HuH-7 (cell line): ENCODE results near the gene KIF26B.

ENCODE experiments used
- DNase-seq: peaks from one replicate; pipeline ENCODE4 v3.0.0; 2011; ENCODE audit warnings: low spot score

KIF26B gene

GRCh38 chr1:245172026-245172425 is 17.2 kb downstream of the KIF26B start:
- DNase-seq = no peak

DNA sequence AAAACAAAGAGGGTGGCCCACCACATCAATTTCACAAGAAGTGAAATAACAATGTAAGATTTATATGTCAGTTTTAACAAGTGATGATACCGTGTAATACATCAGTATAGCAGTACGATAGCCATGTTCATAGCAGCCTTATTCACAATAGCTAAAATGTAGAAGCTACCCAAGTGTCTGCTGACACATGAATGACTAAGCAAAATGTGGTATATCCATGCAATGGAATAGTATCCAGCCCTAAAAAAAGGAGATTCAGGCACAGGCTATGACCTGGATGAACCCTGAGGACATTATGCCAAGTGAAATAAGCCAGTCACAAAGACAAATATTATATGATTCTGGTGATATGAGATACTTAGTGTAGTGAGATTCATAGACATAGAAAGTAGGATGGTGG is 18.0 kb downstream of the KIF26B start:
- no peak for DNase-seq

- DNase-seq = no peak
These were observed 18.8 kb downstream of the KIF26B start for GRCh38 chr1:245173446-245174211.

DNA sequence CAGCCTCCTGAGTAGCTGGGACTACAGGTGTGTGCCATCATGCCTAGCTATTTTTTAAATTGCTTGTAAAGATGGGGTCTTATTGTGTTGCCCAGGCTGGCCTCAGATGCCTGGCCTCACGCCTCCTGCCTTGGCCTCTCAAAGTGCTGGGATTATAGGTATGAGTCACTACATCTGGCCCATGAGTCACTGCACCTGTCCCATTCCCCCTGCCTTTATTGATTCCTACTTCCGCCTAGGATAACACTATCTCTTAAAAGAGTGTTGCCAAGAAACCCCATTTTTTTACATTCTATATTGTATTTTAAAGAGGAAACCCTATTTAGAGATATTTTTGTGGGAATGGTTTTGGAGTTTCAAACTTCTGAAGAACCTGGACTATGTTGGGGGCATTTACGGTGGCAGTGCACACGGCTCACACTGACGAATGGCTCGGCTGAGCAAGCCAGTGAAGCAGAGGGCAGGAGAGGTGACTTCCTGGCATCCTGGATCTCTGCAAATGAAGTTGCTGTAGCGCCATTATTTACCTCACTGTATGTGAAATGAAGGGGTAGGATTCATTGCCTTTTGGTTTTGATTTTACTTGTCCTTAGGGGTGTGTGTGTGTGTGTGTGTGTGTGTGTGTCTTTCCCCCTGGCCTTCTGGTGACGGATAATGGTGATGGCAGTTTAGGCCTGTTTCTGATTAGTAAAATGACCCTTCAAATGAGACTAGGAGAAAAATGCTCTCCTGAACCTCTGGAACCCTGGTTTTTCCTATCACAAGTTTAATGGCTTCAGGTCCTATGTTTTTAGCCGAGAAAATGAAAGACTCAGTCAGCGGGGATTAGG is 22.5 kb downstream of the KIF26B start:
- no peak for DNase-seq

GRCh38 chr1:245179706-245180105 is 24.9 kb downstream of the KIF26B start:
- DNase-seq = no peak

DNA sequence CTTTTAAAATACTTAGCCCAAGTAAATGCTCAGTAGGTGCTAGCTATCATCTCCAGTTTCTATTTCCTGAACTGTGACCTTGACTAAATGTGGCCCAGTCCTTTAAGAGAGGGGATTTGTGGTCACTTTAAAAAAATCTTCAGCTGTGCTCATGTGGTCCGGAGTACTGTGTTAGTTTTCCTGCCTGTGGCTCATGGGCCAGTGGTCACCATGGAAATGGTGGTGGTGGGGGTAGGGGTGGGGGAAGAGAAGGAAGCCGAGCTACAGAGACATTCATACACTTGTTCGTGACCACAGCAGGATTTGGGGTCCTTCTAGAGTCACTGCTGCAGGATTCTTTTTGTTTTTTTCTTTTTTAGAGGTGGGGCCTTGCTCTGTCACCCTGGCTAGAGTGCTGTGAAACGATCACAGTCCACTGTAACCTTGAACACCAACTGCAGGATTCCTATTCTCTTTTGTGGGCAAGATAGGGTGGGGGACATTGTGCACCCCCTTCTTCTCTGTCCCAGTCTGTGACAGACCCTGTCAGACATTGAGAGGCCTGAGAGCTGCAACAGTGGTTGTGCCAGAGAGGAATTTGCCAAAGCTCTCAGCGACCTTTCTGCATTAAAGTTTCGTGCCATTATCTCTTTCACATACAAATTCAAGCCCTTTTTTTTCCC is 25.8 kb downstream of the KIF26B start:
- no peak for DNase-seq

- no peak for DNase-seq
These were observed 26.4 kb downstream of the KIF26B start for GRCh38 chr1:245181158-245181517.

DNA sequence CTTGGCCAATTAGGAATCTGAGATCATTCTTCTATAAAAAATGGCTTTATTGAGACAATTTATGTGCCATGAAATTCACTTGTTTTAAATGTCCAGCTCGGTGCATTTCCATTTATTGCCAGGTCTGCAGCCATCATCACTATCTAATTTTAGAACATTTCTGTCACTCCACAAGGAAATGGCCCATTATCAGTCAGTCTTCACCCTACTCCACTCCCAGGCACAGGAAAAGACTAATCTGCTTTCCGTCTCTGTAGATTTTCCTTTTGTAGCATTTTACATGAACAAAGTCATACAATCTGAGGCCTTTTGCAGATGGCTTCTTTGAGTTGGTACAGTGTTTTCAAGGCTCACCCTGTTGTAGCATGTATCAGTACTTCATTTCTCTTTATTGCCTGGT is 27.2 kb downstream of the KIF26B start:
- no peak for DNase-seq

- no peak for DNase-seq
These were observed 28.6 kb downstream of the KIF26B start for GRCh38 chr1:245183429-245183828.

DNA sequence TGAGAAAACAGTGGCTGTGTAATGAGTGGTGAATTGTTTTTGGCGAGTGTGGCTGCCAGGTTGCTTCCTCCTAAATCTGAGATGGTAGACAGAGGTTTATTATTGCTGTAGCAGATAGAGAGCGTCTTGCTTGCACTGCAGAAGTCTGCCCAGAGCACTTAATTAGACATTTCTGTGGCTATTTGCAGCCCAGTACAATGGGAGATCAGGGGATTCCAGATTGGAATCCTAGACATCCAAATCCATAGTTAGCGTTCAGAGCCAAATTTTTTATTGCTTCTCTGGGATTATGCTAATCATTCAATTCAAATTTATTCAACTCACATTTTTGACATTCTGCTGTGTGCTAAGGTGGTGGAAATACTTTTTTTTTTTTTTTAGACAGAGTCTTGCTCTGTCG is 30.0 kb downstream of the KIF26B start:
- DNase-seq = no peak

- no peak for DNase-seq
These were observed 33.6 kb downstream of the KIF26B start for GRCh38 chr1:245188403-245188802.

DNA sequence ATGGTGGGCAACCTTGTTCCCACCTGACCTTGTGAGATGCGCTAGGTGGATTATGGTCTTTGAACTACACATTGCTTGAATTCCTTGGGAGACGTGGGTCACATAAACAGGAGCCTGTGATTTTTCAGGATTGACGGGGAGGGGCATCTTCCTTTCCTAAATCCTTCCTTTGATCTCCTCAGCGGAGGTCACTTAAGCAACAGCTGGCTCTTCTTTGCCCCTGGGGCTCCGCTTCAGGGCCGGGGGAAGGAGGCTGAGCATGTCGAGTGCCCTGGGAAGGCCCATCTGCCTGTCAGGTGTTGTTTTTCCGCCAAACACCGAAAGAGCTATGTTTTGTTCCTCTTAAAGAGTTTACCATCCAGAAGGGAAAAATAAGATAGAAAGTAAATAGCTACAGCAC is 40.6 kb downstream of the KIF26B start:
- DNase-seq = no peak

- no peak for DNase-seq
These were observed 42.3 kb downstream of the KIF26B start for GRCh38 chr1:245197121-245197520.

GRCh38 chr1:245197911-245198379 is 43.2 kb downstream of the KIF26B start:
- DNase-seq = no peak

GRCh38 chr1:245198748-245199516 is 44.1 kb downstream of the KIF26B start:
- no peak for DNase-seq

- no peak for DNase-seq
These were observed 45.4 kb downstream of the KIF26B start for GRCh38 chr1:245200146-245200545.

- no peak for DNase-seq
These were observed 46.4 kb downstream of the KIF26B start for GRCh38 chr1:245201201-245201600.

DNA sequence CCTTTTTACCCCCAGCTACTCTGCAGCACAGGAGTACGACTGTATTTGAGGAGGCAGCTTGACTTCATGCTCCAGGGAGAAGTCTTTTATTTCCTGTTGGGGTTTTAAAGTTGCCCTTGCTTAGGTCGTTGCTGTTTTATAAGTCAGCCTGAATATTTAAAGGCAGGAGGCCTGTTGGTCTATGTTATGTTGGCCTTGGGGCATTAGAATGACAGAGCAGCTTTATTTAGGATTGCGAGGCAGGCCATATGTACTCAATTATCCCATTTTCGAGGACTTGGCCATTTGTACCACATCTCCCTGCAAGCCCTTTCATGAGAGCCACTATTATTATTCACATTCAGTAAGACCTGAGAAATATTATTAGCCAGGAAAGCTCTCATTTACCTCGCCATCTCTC is 47.0 kb downstream of the KIF26B start:
- DNase-seq = no peak

DNA sequence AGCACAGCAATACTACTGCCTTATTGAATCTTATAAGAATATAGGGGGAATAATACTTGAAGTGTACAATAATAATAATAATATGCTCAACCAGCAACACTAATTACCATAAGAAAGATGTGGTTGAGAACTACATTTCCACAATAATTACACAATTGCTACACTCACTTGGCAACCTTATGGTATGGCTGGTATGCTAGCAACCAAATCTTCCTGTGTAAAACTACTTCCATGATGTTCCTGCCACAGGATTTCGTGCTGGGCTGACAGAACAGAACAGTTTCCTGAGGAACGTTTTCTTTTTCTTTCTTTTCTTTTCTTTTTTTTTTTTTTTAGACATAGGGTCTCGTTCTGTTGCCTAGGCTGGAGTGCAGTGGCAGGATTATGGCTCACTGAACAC is 50.6 kb downstream of the KIF26B start:
- DNase-seq = no peak

- DNase-seq = no peak
These were observed 51.1 kb downstream of the KIF26B start for GRCh38 chr1:245205864-245206263.

DNA sequence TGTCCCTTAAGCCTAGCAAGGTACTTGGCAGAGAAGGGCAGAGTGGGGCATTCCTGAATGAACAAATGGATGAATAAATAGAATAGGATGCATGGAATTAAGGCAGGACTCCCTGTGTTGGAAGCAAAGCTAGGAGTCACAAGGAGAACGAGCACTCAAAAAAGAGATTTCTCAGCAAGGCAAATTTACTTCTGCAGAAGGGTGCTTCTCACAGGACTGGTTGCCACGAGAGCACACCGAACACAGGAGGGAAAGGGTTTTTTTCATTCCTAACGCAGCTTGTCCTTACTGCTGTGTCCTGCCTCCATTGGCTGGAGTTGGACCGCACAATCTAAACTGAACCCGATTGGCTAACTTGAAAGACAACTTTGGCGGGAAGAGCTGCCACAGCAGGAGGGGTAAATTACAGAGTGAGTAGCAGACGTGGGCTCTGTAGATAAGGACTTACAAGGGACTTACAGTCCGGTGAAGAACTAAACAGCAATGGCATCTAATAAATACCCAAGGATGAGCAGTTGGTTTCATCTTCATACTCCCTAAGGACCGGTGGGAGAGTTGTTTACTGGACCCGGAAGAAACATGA is 52.4 kb downstream of the KIF26B start:
- DNase-seq = no peak

DNA sequence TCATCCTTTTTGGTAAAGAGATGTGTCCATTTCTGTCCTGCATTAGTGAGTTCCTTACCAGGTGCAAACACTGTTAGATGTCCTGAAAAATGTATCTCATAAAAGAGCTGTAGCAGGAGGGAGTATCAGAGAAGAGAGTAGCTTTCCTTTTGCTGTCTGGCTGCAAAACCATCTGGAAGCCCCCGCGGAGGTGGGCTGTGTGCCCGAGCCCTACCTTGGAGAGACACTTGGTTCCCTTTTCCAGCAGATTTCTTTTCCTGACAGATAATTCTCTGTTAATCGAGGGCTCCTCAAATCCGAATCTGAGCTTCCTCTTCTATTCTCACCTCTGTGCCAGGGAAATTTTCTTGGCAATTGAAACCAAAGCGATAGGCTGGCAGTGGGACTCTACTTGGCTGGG is 53.0 kb downstream of the KIF26B start:
- no peak for DNase-seq
